ACC112 (cell line): Measurements from ENCODE around the gene GRM8.

Source experiments
- H2AFZ ChIP-seq: fragments of 200-600 bp; sonication (generic); one replicate; pipeline ENCODE4 v1.6.0; 2017; ENCODE audit warnings: antibody characterized with exemption, low read length; ENCODE audit not compliant: unreplicated experiment
- H3K27ac ChIP-seq: fragments of 200-600 bp; sonication (generic); 2 replicates; pipeline ENCODE4 v1.5.1; 2014; ENCODE audit warnings: low read depth, mild to moderate bottlenecking, antibody characterized with exemption, low read length, moderate library complexity
- H3K27me3 ChIP-seq: fragments of 200-600 bp; sonication (generic); 2 replicates; pipeline ENCODE4 v1.6.1; 2014; ENCODE audit warnings: mild to moderate bottlenecking, antibody characterized with exemption, low read length, moderate library complexity, mixed read lengths; ENCODE audit not compliant: insufficient read depth
- H3K36me3 ChIP-seq: fragments of 200-600 bp; sonication (generic); 2 replicates; pipeline ENCODE4 v1.6.1; 2016; ENCODE audit warnings: mild to moderate bottlenecking, antibody characterized with exemption, low read length, moderate library complexity, mixed read lengths; ENCODE audit not compliant: insufficient read depth
- H3K4me1 ChIP-seq: fragments of 200-600 bp; sonication (generic); one replicate; pipeline ENCODE4 v1.6.1; 2016; ENCODE audit warnings: low read length, mixed read lengths; ENCODE audit not compliant: insufficient read depth, unreplicated experiment, control insufficient read depth
- H3K4me3 ChIP-seq: fragments of 200-600 bp; sonication (generic); 2 replicates; pipeline ENCODE4 v1.5.1; 2014; ENCODE audit warnings: mild to moderate bottlenecking, low read depth, low read length
- H3K79me2 ChIP-seq: fragments of 200-600 bp; sonication (generic); one replicate; pipeline ENCODE4 v1.6.0; 2016; ENCODE audit warnings: low read length; ENCODE audit not compliant: control insufficient read depth, unreplicated experiment, insufficient read depth

The GRM8 gene

DNA sequence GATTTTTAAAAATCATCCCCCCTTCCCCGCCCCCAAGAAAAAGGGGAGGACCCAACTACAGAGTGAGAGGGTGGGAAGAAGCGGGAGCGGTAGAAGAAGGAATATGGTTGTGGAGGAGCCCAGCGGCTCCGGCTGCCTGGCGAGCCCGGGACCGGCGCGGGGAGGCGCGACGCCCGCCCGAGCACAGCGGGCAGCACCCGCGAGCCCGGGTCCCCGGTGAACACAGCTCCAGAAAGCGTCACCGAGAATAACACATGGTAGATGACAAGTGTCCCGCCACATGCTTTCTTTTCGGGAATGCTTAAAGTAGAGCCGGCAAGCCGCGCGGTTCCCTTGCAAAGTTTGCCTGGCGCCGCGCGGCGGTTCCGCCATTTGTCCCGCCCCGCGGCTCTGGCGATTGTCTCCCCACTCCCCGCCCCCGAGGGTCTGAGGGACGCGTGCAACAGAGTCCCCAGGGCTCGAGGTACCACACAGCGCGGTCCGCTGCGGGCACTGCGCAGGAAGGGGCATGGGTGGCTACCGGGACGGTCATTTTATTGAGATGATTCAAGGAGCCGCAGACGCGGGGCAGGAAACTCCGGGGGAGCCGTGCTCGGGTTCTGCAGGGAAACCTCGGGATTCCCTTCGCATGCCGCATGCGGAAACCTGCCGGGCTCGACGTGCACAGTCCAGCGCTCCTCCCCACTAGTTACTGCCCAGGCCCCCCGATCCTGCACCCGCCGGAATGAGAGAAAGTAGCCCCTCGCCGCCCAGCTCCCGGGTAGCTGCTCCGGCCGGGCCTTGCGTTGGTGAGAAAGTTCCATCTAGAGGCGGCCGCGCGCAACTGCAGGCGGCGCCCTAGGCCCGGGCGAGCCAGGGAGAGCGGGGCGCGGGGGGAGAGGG lies 781 bp upstream of the GRM8 start:
- no peaks in the 10 kb centered on the region for H3K4me1 ChIP-seq
- peaks cover 84% of the 10 kb centered on the region for H3K27me3 ChIP-seq
- H3K4me3 ChIP-seq: peak overlapping the region; percentile 84
- no peaks in the 10 kb centered on the region for H3K36me3 ChIP-seq
- H3K27ac ChIP-seq: no peak overlapping the region
- H2AFZ ChIP-seq: peak overlapping the region; percentile 68
- H3K79me2 ChIP-seq: no peaks in the 10 kb centered on the region

DNA sequence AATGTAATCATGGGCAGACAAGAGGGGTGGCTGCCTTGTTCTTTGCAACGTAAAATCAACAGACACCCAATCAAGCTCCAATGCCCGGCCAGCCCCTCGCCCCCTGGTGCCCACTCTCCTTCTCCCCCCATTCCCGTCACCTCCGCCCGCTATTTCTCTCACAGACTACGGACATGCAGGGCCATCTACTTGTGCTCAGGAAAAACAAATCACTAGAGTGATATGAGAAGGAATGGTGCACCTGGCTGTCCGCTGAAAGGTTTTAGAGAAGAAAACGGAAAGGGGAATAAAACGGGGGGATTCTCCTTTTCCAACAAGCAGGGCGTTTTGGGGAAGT lies 396 bp downstream of the GRM8 start:
- H3K27me3 ChIP-seq: peaks cover 88% of the 10 kb centered on the region
- peak overlapping the region; percentile 84 for H3K4me3 ChIP-seq
- H3K27ac ChIP-seq: no peak overlapping the region
- H3K4me1 ChIP-seq: no peaks in the 10 kb centered on the region
- H2AFZ ChIP-seq: peak overlapping the region; percentile 68
- no peaks in the 10 kb centered on the region for H3K79me2 ChIP-seq
- no peaks in the 10 kb centered on the region for H3K36me3 ChIP-seq

- no peaks in the 10 kb centered on the region for H3K4me1 ChIP-seq
- no peaks in the 10 kb centered on the region for H3K36me3 ChIP-seq
- no peak overlapping the region for H2AFZ ChIP-seq
- H3K4me3 ChIP-seq: peak overlapping the region; percentile 84
- H3K27me3 ChIP-seq: peaks cover 91% of the 10 kb centered on the region
- H3K27ac ChIP-seq: no peak overlapping the region
- no peaks in the 10 kb centered on the region for H3K79me2 ChIP-seq
Measured at GRCh38 chr7:127251465-127252376, 1.0 kb downstream of the GRM8 start.

DNA sequence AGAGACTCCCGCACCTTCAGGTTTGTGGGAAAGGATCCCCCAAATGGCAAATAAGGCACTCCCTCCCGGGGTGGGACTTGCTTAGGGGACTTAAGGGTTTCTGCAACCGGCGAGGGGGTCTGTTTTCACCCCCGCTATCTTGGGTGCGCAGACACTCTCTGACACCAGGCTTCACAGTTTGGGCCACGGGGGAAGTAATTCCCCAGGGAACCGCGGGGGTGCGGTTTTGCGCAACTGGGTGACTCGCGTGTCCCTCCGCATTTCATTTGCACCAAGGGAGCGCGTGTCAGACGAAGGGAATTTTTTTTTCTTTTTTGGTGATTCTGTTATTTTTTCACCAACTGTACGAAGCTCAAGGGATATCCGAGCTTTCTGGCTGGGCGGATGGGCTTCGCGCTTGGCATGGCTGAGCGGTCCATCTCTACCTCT lies 1.7 kb downstream of the GRM8 start:
- Histone ChIP-seq H3K27me3 (peaks cover 92% of the 10 kb centered on the region), H3K36me3 (no peaks in the 10 kb centered on the region), H2AFZ (no peak overlapping the region), H3K4me3 (no peak overlapping the region), H3K4me1 (no peaks in the 10 kb centered on the region), H3K79me2 (no peaks in the 10 kb centered on the region), H3K27ac (no peak overlapping the region)

GRCh38 chr7:127250312-127251035 lies 2.3 kb downstream of the GRM8 start:
- Histone ChIP-seq H3K27me3 (peaks cover 86% of the 10 kb centered on the region), H2AFZ (no peak overlapping the region), H3K36me3 (no peaks in the 10 kb centered on the region), H3K4me1 (no peaks in the 10 kb centered on the region), H3K27ac (no peak overlapping the region), H3K79me2 (no peaks in the 10 kb centered on the region), H3K4me3 (no peak overlapping the region)

GRCh38 chr7:127245607-127246006 lies 7.1 kb downstream of the GRM8 start:
- Histone ChIP-seq H3K36me3 (no peaks in the 10 kb centered on the region), H2AFZ (no peak overlapping the region), H3K4me1 (no peaks in the 10 kb centered on the region), H3K4me3 (peak overlapping the region; percentile 52), H3K79me2 (no peaks in the 10 kb centered on the region), H3K27ac (no peak overlapping the region), H3K27me3 (peaks cover 61% of the 10 kb centered on the region)

DNA sequence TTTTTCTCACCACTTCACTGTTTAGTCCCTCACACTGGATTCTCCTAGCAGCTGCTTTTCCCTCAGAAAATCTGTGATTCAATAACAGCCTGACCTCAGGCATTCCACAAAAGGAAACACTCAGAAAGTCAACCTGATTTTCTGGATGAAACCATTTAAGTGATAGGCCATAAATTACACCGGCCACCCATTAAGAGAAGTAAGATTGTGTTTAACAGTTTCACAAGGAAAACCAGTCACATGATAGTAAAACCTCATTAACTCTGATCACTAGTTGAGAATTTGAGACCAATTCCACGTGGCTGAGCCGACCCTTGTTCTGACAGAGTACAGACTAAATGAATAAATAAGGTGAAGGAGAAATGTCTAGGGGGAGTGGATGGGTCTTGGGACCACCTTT lies 7.7 kb downstream of the GRM8 start:
- Histone ChIP-seq H3K27ac (no peak overlapping the region), H3K4me3 (no peak overlapping the region), H2AFZ (no peak overlapping the region), H3K4me1 (no peaks in the 10 kb centered on the region), H3K27me3 (peaks cover 55% of the 10 kb centered on the region), H3K79me2 (no peaks in the 10 kb centered on the region), H3K36me3 (no peaks in the 10 kb centered on the region)

DNA sequence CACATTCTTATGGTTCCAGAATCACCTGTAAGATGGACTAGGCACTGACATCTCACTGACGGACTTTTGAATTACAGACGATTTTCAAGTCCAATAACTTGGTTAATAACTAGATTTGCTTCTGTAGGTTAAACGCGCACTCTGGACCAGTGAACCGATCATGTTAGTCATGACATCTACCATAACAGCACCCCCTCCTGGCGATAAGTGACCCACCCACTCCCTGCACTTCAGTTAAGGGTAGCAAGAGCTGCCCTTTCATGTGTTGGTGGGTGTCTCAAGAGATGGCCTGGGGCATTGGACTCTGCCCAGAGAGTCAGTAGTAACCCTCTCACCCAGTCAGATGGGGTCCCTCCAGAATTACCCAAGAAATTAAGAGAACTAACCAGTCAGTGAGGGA lies 12.9 kb downstream of the GRM8 start:
- H3K4me3 ChIP-seq: no peak overlapping the region
- no peak overlapping the region for H2AFZ ChIP-seq
- H3K27me3 ChIP-seq: peaks cover 16% of the 10 kb centered on the region
- H3K79me2 ChIP-seq: no peaks in the 10 kb centered on the region
- no peak overlapping the region for H3K27ac ChIP-seq
- no peaks in the 10 kb centered on the region for H3K4me1 ChIP-seq
- H3K36me3 ChIP-seq: no peaks in the 10 kb centered on the region

DNA sequence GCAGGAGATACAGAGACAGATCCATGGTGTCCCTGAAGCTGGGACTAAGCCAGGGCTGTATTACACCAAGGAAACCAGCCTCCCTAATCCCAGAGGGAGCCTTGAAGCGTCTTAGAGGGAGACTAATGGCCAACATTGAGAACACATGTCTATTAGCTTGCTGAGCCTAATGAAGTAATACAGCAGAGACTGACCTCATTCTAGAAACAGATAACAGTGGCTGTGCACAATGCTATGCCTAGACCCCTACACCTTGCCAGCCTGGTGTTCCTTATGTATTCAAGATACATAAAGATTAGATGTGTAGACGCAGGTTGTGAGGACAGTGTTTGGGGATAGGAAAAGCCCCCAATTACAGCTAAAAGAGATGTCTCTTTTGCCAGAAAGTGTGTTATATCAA lies 19.1 kb downstream of the GRM8 start:
- Histone ChIP-seq H3K27me3 (peaks cover 4% of the 10 kb centered on the region; the same call in 1 of the 2 replicates), H3K79me2 (no peaks in the 10 kb centered on the region), H2AFZ (no peak overlapping the region), H3K27ac (no peak overlapping the region), H3K4me3 (no peak overlapping the region), H3K36me3 (no peaks in the 10 kb centered on the region), H3K4me1 (no peaks in the 10 kb centered on the region)

GRCh38 chr7:127231415-127231814 lies 21.3 kb downstream of the GRM8 start:
- Histone ChIP-seq H3K4me3 (no peak overlapping the region), H3K27me3 (peaks cover 16% of the 10 kb centered on the region; the same call in 1 of the 2 replicates), H3K27ac (no peak overlapping the region), H3K79me2 (no peaks in the 10 kb centered on the region), H3K4me1 (no peaks in the 10 kb centered on the region), H3K36me3 (no peaks in the 10 kb centered on the region), H2AFZ (no peak overlapping the region)
